ENCODE measurements around the gene MIP. TPM values are rescaled to one million over a fixed set of nuclear protein-coding genes. Genes with fewer than 3 reads are reported as not detected.

MIP gene
- total RNA-seq, 1 donor from 2014 or later: not detected

GRCh38 chr12:56479625-56480024 lies 25.2 kb upstream of the MIP start:
- Histone ChIP-seq H3K9me3 (no peaks in the 10 kb centered on the region), H3K36me3 (no peaks in the 10 kb centered on the region), H3K4me3 (no peak overlapping the region), H3K27ac (no peak overlapping the region), H3K27me3 (no peaks in the 10 kb centered on the region), H3K4me1 (no peaks in the 10 kb centered on the region)
- no peak for DNase-seq (ENCODE audit: low spot score in 2 of 2)
- no peak for TF ChIP-seq CTCF (IDR thresholded peaks at IDR 0.05)
- intact Hi-C loops (cut with DNase I): no loop called here

GRCh38 chr12:56477521-56478225 lies 23.2 kb upstream of the MIP start:
- Histone ChIP-seq H3K27ac (no peak overlapping the region), H3K9me3 (no peaks in the 10 kb centered on the region), H3K27me3 (no peaks in the 10 kb centered on the region), H3K4me1 (no peaks in the 10 kb centered on the region), H3K4me3 (no peak overlapping the region), H3K36me3 (no peaks in the 10 kb centered on the region)
- DNase-seq (ENCODE audit: low spot score in 2 of 2): no peak
- intact Hi-C loops (cut with DNase I): no loop called here
- no peak for TF ChIP-seq CTCF (IDR thresholded peaks at IDR 0.05)

- no peaks in the 10 kb centered on the region for H3K9me3 ChIP-seq
- TF ChIP-seq CTCF (IDR thresholded peaks at IDR 0.05): no peak
- H3K27ac ChIP-seq: no peak overlapping the region
- no peaks in the 10 kb centered on the region for H3K27me3 ChIP-seq
- DNase-seq (ENCODE audit: low spot score in 2 of 2): no peak
- intact Hi-C loops (cut with DNase I): no loop called here
- no peaks in the 10 kb centered on the region for H3K36me3 ChIP-seq
- H3K4me3 ChIP-seq: no peak overlapping the region
- H3K4me1 ChIP-seq: no peaks in the 10 kb centered on the region
These were observed 22.5 kb upstream of the MIP start for GRCh38 chr12:56476972-56477432.

- Histone ChIP-seq H3K36me3 (no peaks in the 10 kb centered on the region), H3K9me3 (no peaks in the 10 kb centered on the region), H3K27me3 (no peaks in the 10 kb centered on the region), H3K27ac (no peak overlapping the region), H3K4me1 (no peaks in the 10 kb centered on the region), H3K4me3 (no peak overlapping the region)
- no peak for DNase-seq (ENCODE audit: low spot score in 2 of 2)
- intact Hi-C loops (cut with DNase I): no loop called here
- TF ChIP-seq CTCF (IDR thresholded peaks at IDR 0.05): no peak
These were observed 21.7 kb upstream of the MIP start for GRCh38 chr12:56476143-56476542.

- TF ChIP-seq CTCF (IDR thresholded peaks at IDR 0.05): no peak
- no peak overlapping the region for H3K27ac ChIP-seq
- DNase-seq (ENCODE audit: low spot score in 2 of 2): no peak
- no peak overlapping the region for H3K4me3 ChIP-seq
- peaks cover 0 to 2% of the 10 kb centered on the region in 2 donors for H3K4me1 ChIP-seq
- intact Hi-C loops (cut with DNase I): no loop called here
- H3K9me3 ChIP-seq: no peaks in the 10 kb centered on the region
- H3K27me3 ChIP-seq: no peaks in the 10 kb centered on the region
- no peaks in the 10 kb centered on the region for H3K36me3 ChIP-seq
These were observed 19.9 kb upstream of the MIP start for GRCh38 chr12:56474389-56474788.
